ENCODE measurements around the gene PTGDR2. TPM values are rescaled to one million over a fixed set of nuclear protein-coding genes. Genes with fewer than 3 reads are reported as not detected.
"Not testable (repeated sequence)": the region's sequence is repeated elsewhere in the genome, so short reads cannot be mapped to it uniquely, and the experiment has no call there.

The PTGDR2 gene
- total RNA-seq, 1 experiment from 2014 or later, result 0.12 TPM

GRCh38 chr11:60823745-60824306 lies 31.9 kb downstream of the PTGDR2 start:
- CTCF ChIA-PET; H3K27ac ChIP-seq (ENCODE audit: low read depth, low read length); H3K4me3 ChIP-seq (replicated peaks in 1 of 2; ENCODE audit: low read depth in 1 of 2, low read length in 2 of 2); H3K4me1 ChIP-seq (ENCODE audit: control insufficient read depth in 1 of 2, insufficient read depth in 2 of 2, low read length in 2 of 2); POLR2A ChIA-PET; H3K79me2 ChIP-seq (ENCODE audit: insufficient read depth, low read length); RAD21 ChIA-PET (ENCODE audit: low non-redundant PET in 1 of 2, low total read pairs in 2 of 2, uncharacterized antibody in 2 of 2, unreplicated experiment in 2 of 2); BruUV-seq (replicated peaks); ATAC-seq; H3K9ac ChIP-seq (ENCODE audit: low read length); H3K9me3 ChIP-seq (ENCODE audit: control insufficient read depth in 1 of 2, insufficient read depth in 1 of 2, low read depth in 1 of 2, low read length in 2 of 2); H3K9me2 ChIP-seq (ENCODE audit: insufficient read depth); H3K27me3 ChIP-seq (ENCODE audit: insufficient read depth, low read length); H3K4me2 ChIP-seq (ENCODE audit: low read length); H3K36me3 ChIP-seq (ENCODE audit: control insufficient read depth in 1 of 2, insufficient read depth in 2 of 2, low read length in 2 of 2); intact Hi-C loops (cut with micrococcal nuclease); H2AFZ ChIP-seq (ENCODE audit: low read depth, low read length, poor library complexity, severe bottlenecking); DNase-seq (ENCODE audit: low read depth, low spot score); H4K20me1 ChIP-seq (ENCODE audit: insufficient read depth): not testable (repeated sequence)

- H3K79me2 ChIP-seq (ENCODE audit: insufficient read depth, low read length), result no peaks in the 10 kb centered on the region
- no peak overlapping the region for H2AFZ ChIP-seq (ENCODE audit: low read depth, low read length, poor library complexity, severe bottlenecking)
- BruUV-seq (replicated peaks), result no TSS peak
- H3K9me2 ChIP-seq (ENCODE audit: insufficient read depth), result no peaks in the 10 kb centered on the region
- H4K20me1 ChIP-seq (ENCODE audit: insufficient read depth), result no peaks in the 10 kb centered on the region
- no peak overlapping the region for H3K27ac ChIP-seq (ENCODE audit: low read depth, low read length)
- peaks cover 0 to under 1% of the 10 kb centered on the region in 2 experiments; a peak in 2 of 4 replicates for H3K9me3 ChIP-seq (ENCODE audit: control insufficient read depth in 1 of 2, insufficient read depth in 1 of 2, low read depth in 1 of 2, low read length in 2 of 2)
- CTCF ChIA-PET, result interaction anchor here (1.3 kb wide), 1 partner anchor 9 kb away, joined by 5 read pairs; no protein-coding TSS in a partner anchor
- no peak overlapping the region for H3K9ac ChIP-seq (ENCODE audit: low read length)
- no peak overlapping the region for H3K4me3 ChIP-seq (replicated peaks in 1 of 2; ENCODE audit: low read depth in 1 of 2, low read length in 2 of 2)
- H3K36me3 ChIP-seq (ENCODE audit: control insufficient read depth in 1 of 2, insufficient read depth in 2 of 2, low read length in 2 of 2), result no peaks in the 10 kb centered on the region
- H3K27me3 ChIP-seq (ENCODE audit: insufficient read depth, low read length), result no peaks in the 10 kb centered on the region
- RAD21 ChIA-PET (ENCODE audit: low non-redundant PET in 1 of 2, low total read pairs in 2 of 2, uncharacterized antibody in 2 of 2, unreplicated experiment in 2 of 2), result no interaction called here
- no peaks in the 10 kb centered on the region for H3K4me1 ChIP-seq (ENCODE audit: control insufficient read depth in 1 of 2, insufficient read depth in 2 of 2, low read length in 2 of 2)
- no peak overlapping the region for H3K4me2 ChIP-seq (ENCODE audit: low read length)
- ATAC-seq (no peak), DNase-seq (ENCODE audit: low read depth, low spot score) (no peak)
- POLR2A ChIA-PET, result no interaction called here
- intact Hi-C loops (cut with micrococcal nuclease), result no loop called here
- TF ChIP-seq CTCF (IDR thresholded peaks at IDR 0.05 in 2 of 3, conservative IDR thresholded peaks at IDR 0.05 in 1 of 3; ENCODE audit: borderline replicate concordance in 1 of 3, insufficient read depth in 1 of 3, low read depth in 2 of 3, low read length in 2 of 3), result no peak
- no peak for TF ChIP-seq POLR2AphosphoS5 (IDR thresholded peaks at IDR 0.05; ENCODE audit: low read depth, low read length)
- TF ChIP-seq SRF (IDR thresholded peaks at IDR 0.05; ENCODE audit: low read depth), result no peak
- TF ChIP-seq ZFX (IDR thresholded peaks at IDR 0.05), result no peak
- TF ChIP-seq YY1 (IDR thresholded peaks at IDR 0.05; ENCODE audit: extremely low read depth, insufficient replicate concordance, low read depth, low read length), result no peak
- no peak for TF ChIP-seq ATF3 (IDR thresholded peaks at IDR 0.05)
- TF ChIP-seq FOSL1 (IDR thresholded peaks at IDR 0.05; ENCODE audit: low read depth), result no peak
- TF ChIP-seq RAD21 (IDR thresholded peaks at IDR 0.05; ENCODE audit: low read depth), result no peak
- TF ChIP-seq REST (IDR thresholded peaks at IDR 0.05; ENCODE audit: low read depth), result no peak
- no peak for TF ChIP-seq ELF1 (IDR thresholded peaks at IDR 0.05; ENCODE audit: borderline replicate concordance, low read depth)
- no peak for TF ChIP-seq EGR1 (IDR thresholded peaks at IDR 0.05; ENCODE audit: low read depth)
- TF ChIP-seq JUND (IDR thresholded peaks at IDR 0.05), result no peak
- no peak for TF ChIP-seq POLR2A (IDR thresholded peaks at IDR 0.05; ENCODE audit: borderline replicate concordance, extremely low read depth, insufficient read depth, insufficient read length)
- no peak for TF ChIP-seq EZH2 (IDR thresholded peaks at IDR 0.05)
- TF ChIP-seq EZH2phosphoT487 (IDR thresholded peaks at IDR 0.05; ENCODE audit: borderline replicate concordance), result no peak
Measured at GRCh38 chr11:60821827-60822599, 33.7 kb downstream of the PTGDR2 start.

Data from HCT116 (cell line).